HG03571 (cell line): ENCODE measurements around the gene EDN2.

ENCODE experiments used
- ATAC-seq: cut with Tn5 transposase; IDR thresholded peaks from one replicate; pipeline ENCODE4 v1.9.1; 2021; ENCODE audit not compliant: unreplicated experiment

Gene EDN2

GRCh38 chr1:41440321-41441085, 44.0 kb downstream of the EDN2 start:
- no peak for ATAC-seq

GRCh38 chr1:41439234-41439633, 45.2 kb downstream of the EDN2 start:
- no peak for ATAC-seq

- no peak for ATAC-seq
These were observed 45.8 kb downstream of the EDN2 start for GRCh38 chr1:41438711-41439110.

- no peak for ATAC-seq
These were observed 47.5 kb downstream of the EDN2 start for GRCh38 chr1:41437011-41437355.

GRCh38 chr1:41436281-41437010, 48.0 kb downstream of the EDN2 start:
- ATAC-seq, result no peak

- no peak for ATAC-seq
These were observed 48.8 kb downstream of the EDN2 start for GRCh38 chr1:41435570-41436178.

GRCh38 chr1:41434748-41435449, 49.6 kb downstream of the EDN2 start:
- ATAC-seq, result no peak

GRCh38 chr1:41434306-41434705, 50.2 kb downstream of the EDN2 start:
- no peak for ATAC-seq

- ATAC-seq, result no peak
These were observed 51.0 kb downstream of the EDN2 start for GRCh38 chr1:41433501-41433900.

- ATAC-seq, result no peak
These were observed 51.8 kb downstream of the EDN2 start for GRCh38 chr1:41432481-41433280.

- ATAC-seq, result no peak
These were observed 52.8 kb downstream of the EDN2 start for GRCh38 chr1:41431490-41432350.

- ATAC-seq, result no peak
These were observed 53.9 kb downstream of the EDN2 start for GRCh38 chr1:41430582-41430981.

GRCh38 chr1:41430069-41430468, 54.4 kb downstream of the EDN2 start:
- no peak for ATAC-seq

GRCh38 chr1:41429641-41430035, 54.8 kb downstream of the EDN2 start:
- no peak for ATAC-seq
